ENCODE results near the gene CCR2.

DNA sequence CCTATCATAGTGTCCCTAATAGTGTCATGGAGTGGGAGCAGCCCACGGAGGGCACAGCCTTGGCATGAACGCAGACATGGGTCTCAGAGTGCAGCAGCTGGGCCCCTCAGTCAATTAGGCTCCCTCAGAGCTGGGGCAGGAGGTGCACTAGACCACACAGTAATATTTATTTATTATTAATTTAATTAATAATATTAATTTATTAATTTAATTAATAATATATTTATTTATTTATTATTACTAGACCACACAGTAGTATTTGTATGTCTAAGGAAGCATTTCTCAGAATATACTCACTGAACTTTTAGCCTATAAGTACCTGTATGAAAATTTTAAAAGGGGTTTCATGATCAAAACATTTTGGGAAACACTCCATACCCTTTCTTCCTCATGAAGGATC, 47.7 kb downstream of the CCR2 start:
- TF ChIP-seq, protein P1, sequence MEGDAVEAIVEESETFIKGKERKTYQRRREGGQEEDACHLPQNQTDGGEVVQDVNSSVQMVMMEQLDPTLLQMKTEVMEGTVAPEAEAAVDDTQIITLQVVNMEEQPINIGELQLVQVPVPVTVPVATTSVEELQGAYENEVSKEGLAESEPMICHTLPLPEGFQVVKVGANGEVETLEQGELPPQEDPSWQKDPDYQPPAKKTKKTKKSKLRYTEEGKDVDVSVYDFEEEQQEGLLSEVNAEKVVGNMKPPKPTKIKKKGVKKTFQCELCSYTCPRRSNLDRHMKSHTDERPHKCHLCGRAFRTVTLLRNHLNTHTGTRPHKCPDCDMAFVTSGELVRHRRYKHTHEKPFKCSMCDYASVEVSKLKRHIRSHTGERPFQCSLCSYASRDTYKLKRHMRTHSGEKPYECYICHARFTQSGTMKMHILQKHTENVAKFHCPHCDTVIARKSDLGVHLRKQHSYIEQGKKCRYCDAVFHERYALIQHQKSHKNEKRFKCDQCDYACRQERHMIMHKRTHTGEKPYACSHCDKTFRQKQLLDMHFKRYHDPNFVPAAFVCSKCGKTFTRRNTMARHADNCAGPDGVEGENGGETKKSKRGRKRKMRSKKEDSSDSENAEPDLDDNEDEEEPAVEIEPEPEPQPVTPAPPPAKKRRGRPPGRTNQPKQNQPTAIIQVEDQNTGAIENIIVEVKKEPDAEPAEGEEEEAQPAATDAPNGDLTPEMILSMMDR (IDR thresholded peaks at IDR 0.05): no peak
- TF ChIP-seq POLR2AphosphoS5 (IDR thresholded peaks at IDR 0.05) (no peak), POLR2A (IDR thresholded peaks at IDR 0.05; ENCODE audit: low read depth) (no peak), EP300 (IDR thresholded peaks at IDR 0.05) (no peak)
